22Rv1 (cell line): Measurements from ENCODE around the gene RIMKLB.
"Not testable (repeated sequence)": the region's sequence is repeated elsewhere in the genome, so short reads cannot be mapped to it uniquely, and the experiment has no call there.

Source experiments
- H3K27ac ChIP-seq: fragments of 450-650 bp; 2 replicates; pipeline ENCODE4 v1.5.1; 2017
- CTCF ChIP-seq: fragments of 450-650 bp; IDR thresholded peaks from 2 replicates; pipeline ENCODE4 v1.5.1; 2017; ENCODE audit warnings: mild to moderate bottlenecking
- ZFX ChIP-seq: fragments of 450-650 bp; IDR thresholded peaks from 2 replicates; pipeline ENCODE4 v1.6.1; 2017; ENCODE audit warnings: antibody characterized with exemption, borderline replicate concordance

The RIMKLB gene

DNA sequence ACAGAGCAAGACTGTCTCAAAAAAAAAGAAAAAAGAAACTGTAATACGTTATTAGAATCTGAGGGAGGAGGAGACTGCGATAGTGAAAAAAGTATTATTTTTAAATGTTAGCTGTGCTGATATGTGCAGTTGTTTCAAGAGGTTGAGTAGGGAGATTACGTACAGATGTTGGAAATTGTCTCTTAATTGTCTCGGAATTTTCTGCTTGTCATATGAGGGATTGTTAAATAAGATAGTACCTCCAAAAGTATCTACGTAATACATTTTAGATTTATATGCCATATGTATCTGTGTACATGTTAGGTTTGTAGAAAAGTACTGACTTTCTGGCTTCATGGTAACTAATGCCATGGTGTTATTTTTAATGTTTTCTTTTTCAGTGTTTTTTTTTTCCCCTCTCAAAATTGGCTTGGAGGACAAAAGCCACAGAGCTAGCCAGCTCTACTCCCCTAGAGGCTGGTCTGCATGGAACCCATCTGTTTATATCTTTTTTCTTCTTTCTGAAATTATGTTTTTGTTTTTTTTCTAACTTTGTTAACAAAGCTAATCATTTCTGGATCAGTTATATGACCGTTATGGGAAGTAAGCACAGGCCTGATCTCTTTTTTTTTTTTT lies 3.4 kb downstream of the RIMKLB start:
- no peak overlapping the region for H3K27ac ChIP-seq
- TF ChIP-seq CTCF (no peak), ZFX (no peak)

DNA sequence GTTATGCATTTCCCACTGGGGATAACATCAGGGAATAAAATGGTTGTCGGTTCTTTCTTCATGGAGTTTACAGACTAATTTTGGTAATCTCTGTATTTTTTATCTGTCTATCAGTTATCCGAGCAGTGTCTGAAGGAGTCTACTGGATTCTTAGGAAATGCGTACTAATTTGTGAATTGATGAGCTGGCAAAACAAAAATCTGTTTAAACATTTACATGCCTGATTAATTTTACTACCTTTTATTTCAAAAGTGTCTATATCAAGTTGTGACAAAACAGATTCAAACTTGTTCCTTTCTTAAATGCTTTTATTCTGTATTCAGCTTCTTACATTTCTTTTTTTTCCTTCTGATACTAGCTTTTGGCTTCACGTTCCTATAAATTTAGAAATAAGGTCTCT lies 4.4 kb downstream of the RIMKLB start:
- no peak overlapping the region for H3K27ac ChIP-seq
- TF ChIP-seq ZFX = no peak
- no peak for TF ChIP-seq CTCF

GRCh38 chr12:8709124-8709830 lies 11.5 kb downstream of the RIMKLB start:
- TF ChIP-seq CTCF = no peak
- no peak for TF ChIP-seq ZFX
- no peak overlapping the region for H3K27ac ChIP-seq

DNA sequence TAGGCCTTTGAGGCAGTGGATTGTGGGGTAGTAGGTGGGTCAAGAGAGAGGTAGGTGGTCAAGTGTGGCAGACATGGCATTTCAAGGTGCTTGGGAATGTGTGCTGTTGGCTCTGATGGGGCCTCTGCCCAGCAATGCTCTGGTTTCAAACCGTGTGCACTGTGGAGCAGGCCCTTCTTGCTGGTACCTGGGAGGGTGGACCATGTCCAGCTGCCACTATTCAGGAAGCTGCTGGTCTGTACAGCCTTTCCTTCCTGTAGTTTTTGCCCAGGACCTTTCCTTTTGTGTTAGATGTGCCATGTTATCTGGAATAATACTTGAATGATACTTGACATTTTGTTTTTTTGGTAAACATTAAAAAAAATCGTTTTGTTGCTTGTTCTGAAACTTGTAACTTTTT lies 14.8 kb downstream of the RIMKLB start:
- no peak for TF ChIP-seq ZFX
- TF ChIP-seq CTCF = no peak
- H3K27ac ChIP-seq = no peak overlapping the region

DNA sequence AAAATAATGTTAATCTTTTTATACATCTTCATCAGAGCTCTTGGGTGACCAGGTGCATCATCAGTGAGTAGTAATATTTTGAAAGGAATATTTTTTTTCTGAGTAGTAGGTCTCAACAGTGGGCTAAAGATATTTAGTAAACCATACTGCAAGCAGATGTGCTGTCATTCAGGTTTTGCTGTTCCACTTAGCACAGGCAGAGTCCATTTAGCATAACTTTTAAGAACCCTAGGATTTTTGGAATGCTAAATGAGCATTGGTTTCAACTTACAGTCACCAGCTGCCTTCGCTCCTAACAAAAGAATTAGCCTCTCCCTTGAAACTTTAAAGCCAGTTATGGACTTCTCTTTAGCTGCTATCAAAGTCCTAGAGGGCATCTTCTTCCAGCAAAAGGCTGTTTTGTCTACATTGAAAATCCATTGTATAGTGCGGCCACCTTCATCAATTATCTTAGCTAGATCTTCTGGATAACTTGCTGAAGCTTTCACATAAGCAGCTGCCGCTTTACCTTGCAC lies 24.6 kb downstream of the RIMKLB start:
- no peak overlapping the region for H3K27ac ChIP-seq

GRCh38 chr12:8734873-8735381 lies 37.1 kb downstream of the RIMKLB start:
- TF ChIP-seq CTCF (no peak), ZFX (no peak)
- no peak overlapping the region for H3K27ac ChIP-seq

More for the DNA sequence above, 24.6 kb downstream of the RIMKLB start:
- TF ChIP-seq ZFX (no peak), CTCF (no peak)

- no peak overlapping the region for H3K27ac ChIP-seq
- TF ChIP-seq ZFX (no peak), CTCF (no peak)
These were observed 44.7 kb downstream of the RIMKLB start for GRCh38 chr12:8742501-8742900.

DNA sequence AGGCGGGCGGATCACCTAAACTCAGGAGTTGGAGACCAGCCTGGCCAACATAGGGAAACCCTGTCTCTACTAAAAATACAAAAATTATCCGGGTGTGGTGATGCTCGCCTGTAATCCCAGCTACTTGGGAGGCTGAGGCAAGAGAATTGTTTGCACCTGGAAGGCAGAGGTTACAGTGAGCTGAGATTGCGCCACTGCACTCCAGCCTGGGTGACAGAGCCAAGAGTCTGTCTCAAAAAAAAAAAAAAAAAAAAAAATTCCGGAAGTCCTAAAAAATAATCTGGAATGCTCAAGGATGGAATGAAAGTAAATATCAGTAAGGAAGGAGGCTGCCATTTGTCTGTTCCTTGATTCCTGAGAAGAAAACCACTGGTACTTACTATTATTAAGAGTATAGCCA lies 45.3 kb downstream of the RIMKLB start:
- H3K27ac ChIP-seq = not testable (repeated sequence)

- not testable (repeated sequence) for H3K27ac ChIP-seq
These were observed 47.8 kb downstream of the RIMKLB start for GRCh38 chr12:8745631-8746030.
